KOPT-K1 (cell line): ENCODE data around the gene BTN1A1.
A peak's percentile ranks its signal among the peaks of the same experiment; 100 is the strongest.
"Not testable (repeated sequence)": the region's sequence is repeated elsewhere in the genome, so short reads cannot be mapped to it uniquely, and the experiment has no call there.

ENCODE experiments used
- H3K27ac ChIP-seq: fragments of 200-600 bp; sonication (generic); 2 replicates; pipeline ENCODE4 v1.5.1; 2016; ENCODE audit warnings: antibody characterized with exemption, mild to moderate bottlenecking, low read depth, low read length; ENCODE audit not compliant: poor library complexity, severe bottlenecking
- H3K36me3 ChIP-seq: fragments of 200-600 bp; sonication (generic); 2 replicates; pipeline ENCODE4 v1.5.1; 2017; ENCODE audit warnings: antibody characterized with exemption, mild to moderate bottlenecking, low read length, moderate library complexity; ENCODE audit not compliant: insufficient read depth
- H3K9me3 ChIP-seq: fragments of 200-600 bp; sonication (generic); 2 replicates; pipeline ENCODE4 v1.5.1; 2017; ENCODE audit warnings: antibody characterized with exemption, low read length, mild to moderate bottlenecking; ENCODE audit not compliant: insufficient read depth, poor library complexity, severe bottlenecking

Gene BTN1A1, protein sequence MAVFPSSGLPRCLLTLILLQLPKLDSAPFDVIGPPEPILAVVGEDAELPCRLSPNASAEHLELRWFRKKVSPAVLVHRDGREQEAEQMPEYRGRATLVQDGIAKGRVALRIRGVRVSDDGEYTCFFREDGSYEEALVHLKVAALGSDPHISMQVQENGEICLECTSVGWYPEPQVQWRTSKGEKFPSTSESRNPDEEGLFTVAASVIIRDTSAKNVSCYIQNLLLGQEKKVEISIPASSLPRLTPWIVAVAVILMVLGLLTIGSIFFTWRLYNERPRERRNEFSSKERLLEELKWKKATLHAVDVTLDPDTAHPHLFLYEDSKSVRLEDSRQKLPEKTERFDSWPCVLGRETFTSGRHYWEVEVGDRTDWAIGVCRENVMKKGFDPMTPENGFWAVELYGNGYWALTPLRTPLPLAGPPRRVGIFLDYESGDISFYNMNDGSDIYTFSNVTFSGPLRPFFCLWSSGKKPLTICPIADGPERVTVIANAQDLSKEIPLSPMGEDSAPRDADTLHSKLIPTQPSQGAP

DNA sequence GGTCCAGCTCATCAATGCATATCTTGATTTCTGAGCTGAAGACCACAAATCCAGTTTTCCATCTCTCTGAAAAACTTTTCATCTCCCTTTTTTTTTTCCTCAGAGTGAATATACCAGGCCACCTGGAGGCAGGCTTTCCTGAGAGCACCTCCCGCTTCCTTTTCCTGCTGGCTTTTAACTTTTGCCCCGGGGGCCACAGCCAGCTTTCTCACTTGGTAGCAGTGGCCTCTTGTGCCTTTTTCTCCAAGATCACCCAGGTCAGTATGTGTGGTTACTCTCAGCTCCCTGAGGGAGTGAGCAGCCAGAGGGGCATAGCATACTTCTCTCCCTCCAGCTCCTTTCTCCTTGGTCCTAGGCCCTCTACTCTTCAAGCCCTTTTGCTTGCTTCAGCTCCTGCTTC, at the start of gene BTN1A1:
BTN1A1 (plus strand) TSS at position 202 of the 400 bp plus-strand sequence. CDS start 984 bp downstream, outside the sequence.
- Histone ChIP-seq H3K27ac (no peak within 1 kb of the TSS), H3K9me3 (no peaks in the 10 kb centered on the region), H3K36me3 (no peaks in the 10 kb centered on the region)

DNA sequence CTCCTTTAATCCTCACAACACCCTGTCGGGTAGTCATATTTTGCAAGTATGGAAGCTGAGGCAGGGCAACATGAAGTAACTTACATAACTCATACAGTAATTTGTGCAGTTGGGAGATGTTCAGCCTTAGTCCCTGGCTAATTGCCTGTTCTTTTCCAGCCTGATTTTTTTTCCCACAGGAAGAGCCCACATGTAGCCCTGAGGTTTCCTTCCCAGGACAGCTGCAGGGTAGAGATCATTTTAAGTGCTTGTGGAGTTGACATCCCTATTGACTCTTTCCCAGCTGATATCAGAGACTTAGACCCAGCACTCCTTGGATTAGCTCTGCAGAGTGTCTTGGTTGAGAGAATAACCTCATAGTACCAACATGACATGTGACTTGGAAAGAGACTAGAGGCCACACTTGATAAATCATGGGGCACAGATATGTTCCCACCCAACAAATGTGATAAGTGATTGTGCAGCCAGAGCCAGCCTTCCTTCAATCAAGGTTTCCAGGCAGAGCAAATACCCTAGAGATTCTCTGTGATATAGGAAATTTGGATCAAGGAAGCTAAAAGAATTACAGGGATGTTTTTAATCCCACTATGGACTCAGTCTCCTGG, 47.4 kb upstream of the BTN1A1 start:
- H3K27ac ChIP-seq = no peak overlapping the region
- no peaks in the 10 kb centered on the region for H3K9me3 ChIP-seq
- peaks cover 34% of the 10 kb centered on the region for H3K36me3 ChIP-seq

DNA sequence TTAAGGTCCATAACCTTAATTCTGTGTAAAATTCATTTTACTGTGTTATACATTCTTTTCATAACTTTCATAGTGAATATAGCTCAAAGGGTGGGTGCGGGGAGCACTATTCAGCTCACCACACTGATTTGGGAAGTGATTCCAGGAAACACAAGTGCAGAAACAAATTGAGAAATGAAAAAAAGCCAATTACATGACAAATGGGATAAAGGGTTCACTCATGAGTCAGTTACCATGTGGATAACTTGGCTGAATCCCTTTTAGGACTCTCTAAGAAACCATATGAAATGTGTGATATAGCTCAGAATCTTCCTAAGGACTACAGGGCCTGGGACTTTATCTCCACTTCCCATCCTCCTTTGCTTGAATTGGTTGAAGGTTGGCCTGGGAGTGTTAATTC, 45.5 kb upstream of the BTN1A1 start:
- H3K9me3 ChIP-seq = no peaks in the 10 kb centered on the region
- H3K27ac ChIP-seq = no peak overlapping the region
- H3K36me3 ChIP-seq = peaks cover 30% of the 10 kb centered on the region

DNA sequence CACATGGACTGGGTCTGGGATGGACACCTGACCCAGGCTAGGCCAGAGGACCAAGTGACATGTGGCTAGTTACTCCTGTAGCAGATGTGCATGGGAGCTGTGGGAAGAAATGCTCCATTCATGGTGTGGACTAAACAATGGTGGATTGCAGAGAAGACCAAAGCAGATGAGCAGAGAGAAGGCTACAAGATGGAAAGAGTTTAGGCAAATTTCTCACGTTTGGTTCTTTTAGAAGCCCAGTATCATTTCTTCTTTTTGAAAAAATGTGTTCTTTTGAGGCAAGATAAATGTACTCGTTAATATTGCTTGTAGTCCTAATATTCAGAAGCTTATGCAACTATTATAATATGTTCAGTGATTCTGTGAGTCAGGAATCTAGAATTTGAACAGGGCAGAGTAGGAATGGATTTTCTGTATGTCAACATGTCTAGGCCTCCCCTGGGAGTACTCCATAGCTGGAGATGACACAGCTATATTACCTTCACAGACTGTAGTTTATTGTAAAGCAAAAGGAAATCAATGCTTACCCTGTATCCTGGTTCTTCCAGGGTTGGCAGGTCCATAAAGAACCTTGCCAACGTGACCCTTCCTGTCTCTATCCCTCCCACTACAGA, 44.6 kb upstream of the BTN1A1 start:
- peaks cover 32% of the 10 kb centered on the region for H3K36me3 ChIP-seq
- no peaks in the 10 kb centered on the region for H3K9me3 ChIP-seq
- H3K27ac ChIP-seq = no peak overlapping the region

DNA sequence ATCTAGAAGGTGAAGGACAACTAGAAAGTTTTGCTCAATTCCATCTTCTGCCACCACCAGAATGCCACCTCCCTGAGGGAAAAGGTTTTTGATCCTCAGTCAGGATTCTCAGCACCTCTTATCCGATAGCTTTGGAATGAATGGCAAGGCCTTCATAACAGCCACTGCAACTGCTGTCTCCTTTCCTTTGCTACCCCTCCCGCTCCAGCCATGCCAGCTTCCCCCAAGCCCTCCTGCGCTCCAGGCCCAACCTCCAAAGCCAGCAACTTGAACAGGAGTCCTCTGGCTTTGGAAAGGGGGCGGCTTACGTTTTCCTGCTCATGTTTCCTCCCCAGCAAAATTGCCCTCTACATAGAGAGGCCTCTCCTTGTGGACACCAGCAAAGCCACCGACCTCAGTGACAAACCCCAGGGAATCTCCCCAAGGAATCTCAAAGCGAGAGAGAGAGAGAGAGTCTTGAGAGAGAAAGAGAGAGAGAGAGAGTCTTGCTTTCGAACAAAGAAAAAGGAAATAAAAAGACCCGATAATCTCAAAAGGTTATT, 42.8 kb upstream of the BTN1A1 start:
- Histone ChIP-seq H3K9me3 (no peaks in the 10 kb centered on the region), H3K36me3 (peaks cover 30% of the 10 kb centered on the region), H3K27ac (peak overlapping the region; percentile 83)

DNA sequence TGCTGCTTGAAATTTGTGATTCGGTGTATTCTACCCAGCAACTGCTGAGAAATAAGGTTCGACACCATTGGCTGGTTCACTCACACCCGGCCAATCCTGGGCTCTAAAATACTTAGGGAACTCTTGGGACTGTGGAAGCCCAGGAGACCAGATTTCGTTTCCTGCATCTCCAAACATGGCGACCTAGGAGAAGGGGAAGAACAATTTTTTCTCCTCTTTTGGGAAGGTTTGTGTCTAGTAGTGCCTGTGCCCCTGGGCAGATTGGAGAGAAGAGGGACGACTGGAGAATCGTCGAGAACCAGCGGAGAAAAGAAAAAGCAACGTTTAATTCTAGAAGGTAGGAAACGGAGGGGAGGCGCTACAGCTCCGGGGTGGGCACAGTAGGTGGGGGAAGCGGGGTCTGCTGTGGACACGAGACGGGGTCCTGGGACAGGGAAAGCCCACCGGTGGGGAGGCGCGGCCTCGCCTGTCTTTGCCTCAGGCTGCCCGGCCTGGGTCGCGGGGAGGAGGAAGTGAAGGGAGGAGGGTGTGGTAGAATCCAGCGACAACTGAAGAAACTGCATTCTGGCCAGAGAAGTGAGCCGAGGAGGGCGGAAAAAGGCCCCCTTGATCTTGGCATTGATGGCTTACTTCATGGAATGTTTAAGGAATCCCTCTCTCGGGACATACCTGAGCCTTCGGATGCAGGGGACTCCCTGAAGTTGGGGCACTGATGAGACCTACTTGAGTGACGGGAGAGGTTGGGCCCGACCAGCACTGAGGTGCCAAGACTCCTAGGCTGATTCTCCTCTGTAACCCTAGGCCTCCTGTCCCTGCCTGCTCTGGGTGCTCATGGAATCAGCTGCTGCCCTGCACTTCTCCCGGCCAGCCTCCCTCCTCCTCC, 42.1 kb upstream of the BTN1A1 start, which contains the start of gene BTN2A1:
BTN2A1 (plus strand) TSS at position 150 of the 883 bp plus-strand sequence; CDS start at position 832, 682 bp downstream.
- H3K36me3 ChIP-seq = peaks cover 37% of the 10 kb centered on the region
- H3K27ac ChIP-seq = peak within 1 kb of the TSS; percentile 83
- H3K9me3 ChIP-seq = no peaks in the 10 kb centered on the region

DNA sequence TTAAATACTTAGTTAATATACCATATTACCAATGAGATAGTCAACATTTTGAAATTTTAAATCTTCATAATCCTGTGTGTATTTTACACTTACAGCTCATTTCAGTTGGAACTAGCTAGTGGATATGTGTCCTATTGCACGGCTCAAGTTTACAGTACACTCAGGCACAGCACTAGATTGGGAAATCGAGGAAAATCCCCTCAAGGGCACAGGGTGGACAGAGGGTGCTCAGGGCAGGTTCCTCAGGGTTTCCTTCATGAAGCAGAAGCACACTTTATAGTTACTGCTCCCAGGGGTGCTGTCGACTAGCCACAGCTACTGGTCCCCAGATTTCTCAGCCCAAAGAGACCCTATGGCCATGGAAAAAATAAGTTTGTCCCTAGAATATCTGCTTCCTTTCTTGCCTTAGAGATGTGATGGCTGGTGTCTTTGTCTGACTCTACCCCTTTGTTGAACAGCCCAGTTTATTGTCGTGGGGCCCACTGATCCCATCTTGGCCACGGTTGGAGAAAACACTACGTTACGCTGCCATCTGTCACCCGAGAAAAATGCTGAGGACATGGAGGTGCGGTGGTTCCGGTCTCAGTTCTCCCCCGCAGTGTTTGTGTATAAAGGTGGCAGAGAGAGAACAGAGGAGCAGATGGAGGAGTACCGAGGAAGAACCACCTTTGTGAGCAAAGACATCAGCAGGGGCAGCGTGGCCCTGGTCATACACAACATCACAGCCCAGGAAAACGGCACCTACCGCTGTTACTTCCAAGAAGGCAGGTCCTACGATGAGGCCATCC, 40.9 kb upstream of the BTN1A1 start:
- no peaks in the 10 kb centered on the region for H3K9me3 ChIP-seq
- H3K36me3 ChIP-seq = peaks cover 49% of the 10 kb centered on the region
- no peak overlapping the region for H3K27ac ChIP-seq

DNA sequence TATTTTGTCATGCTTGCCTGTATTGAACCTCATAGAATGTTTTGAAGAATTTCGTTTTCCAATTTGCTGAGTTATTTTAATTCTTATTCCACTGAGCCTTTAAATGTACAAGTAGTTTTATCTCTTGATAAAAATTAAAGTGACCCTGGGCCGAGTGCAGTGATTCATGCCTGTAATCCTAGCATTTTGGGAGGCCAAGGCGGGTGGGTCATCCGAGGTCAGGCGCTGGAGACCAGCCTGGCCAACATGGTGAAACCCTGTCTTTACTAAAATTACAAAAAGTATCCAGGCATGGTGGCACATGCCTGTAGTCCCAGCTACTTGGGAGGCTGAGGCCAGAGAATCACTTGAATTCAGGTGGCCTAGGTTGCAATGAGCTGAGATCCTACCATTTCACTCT, 38.8 kb upstream of the BTN1A1 start:
- H3K27ac ChIP-seq, H3K9me3 ChIP-seq: not testable (repeated sequence)
- H3K36me3 ChIP-seq = peaks cover 71% of the 10 kb centered on the region

DNA sequence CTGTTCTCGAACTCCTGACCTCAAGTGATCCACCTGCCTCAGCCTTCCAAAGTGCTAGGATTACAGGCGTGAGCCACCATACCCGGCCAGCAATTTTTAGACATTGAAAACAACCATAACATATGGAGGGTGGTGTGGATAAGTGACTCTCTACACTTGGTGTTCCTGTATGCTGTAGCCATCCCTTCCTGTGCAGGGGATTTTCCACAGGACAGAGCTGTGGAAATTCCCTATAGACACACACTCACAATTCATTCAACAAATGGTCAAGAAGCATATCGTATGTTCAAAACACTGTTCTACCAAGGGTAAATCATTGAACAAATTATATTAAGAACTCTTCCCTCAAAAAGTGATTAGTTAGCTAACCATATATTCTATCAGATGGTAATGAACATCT, 36.1 kb upstream of the BTN1A1 start:
- peaks cover 96% of the 10 kb centered on the region for H3K36me3 ChIP-seq
- H3K27ac ChIP-seq = no peak overlapping the region
- no peaks in the 10 kb centered on the region for H3K9me3 ChIP-seq

DNA sequence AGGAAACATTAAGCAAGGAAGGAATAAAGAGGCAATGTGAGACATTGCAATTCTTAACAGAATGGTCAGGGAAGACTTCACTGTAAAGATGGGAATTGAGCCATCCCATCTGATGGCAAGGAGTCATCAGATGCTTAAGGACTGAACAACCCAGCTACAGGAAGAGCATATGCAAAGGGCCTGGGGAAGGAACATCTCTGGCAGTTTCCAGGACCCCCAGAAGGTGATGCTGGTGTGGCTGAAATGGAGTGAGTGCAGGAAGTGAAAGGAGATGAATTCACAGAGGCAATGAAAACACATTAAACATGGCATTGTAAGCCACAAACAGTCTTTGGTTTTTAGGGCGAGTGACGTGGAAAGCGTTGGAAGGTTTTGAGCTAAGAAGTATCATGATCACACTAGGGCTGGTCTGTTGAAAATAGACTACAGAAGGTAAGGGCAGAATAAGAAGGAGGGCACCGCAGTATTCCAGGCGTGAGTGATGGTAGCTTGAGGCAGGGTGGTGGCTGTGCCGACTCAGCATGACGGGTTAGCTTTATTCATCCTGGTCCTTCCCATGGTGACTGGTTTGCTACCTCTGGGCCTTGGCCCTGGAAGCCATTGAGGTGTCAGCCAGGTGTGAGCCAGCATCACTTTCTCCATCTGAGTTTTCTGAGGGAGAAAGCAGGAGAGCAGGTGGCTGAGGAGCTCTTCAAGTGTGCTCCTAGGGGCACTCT, 35.5 kb upstream of the BTN1A1 start:
- Histone ChIP-seq H3K27ac (no peak overlapping the region), H3K9me3 (no peaks in the 10 kb centered on the region), H3K36me3 (peaks cover 95% of the 10 kb centered on the region)

DNA sequence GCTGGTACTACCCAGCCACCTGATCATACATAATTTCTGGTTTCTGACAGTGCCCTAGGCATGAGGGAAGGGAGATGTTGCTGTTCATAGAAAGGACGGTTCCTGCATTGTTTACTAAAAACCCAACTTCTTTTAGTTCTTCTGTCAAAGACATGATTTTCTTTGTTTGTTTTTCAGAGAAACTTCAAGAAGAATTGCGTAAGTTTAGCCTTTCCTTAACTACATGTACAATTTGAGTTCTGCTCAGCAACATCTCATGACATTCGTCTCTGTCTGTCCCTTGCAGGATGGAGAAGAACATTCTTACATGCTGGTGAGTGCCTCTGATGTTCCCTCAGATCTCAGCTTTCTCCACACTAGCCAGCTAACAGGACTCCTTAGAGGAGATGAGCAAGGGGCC, 34.3 kb upstream of the BTN1A1 start:
- Histone ChIP-seq H3K27ac (no peak overlapping the region), H3K36me3 (peaks cover 88% of the 10 kb centered on the region)

DNA sequence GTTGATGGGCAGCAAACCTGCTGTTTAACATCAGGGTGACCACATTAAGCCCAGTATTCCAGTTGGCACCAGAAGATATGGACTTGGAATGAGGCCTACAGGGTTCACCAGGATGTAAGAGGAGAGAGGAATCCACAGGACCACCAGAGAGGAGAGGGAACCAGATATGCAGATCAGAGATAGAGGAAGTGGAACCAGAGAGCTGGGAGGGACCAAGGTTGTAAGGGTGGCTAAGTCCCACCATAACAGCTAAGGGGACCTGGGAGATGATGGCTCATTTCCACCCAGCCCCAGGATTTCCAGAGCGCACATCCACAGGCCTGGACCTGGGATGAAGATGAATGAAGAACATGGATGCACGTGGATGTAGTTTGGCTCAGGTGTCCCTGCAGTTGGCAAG, 31.3 kb upstream of the BTN1A1 start:
- Histone ChIP-seq H3K36me3 (peaks cover 61% of the 10 kb centered on the region), H3K9me3 (peaks cover 17% of the 10 kb centered on the region), H3K27ac (no peak overlapping the region)

More for the DNA sequence above, 34.3 kb upstream of the BTN1A1 start:
- H3K9me3 ChIP-seq = no peaks in the 10 kb centered on the region

DNA sequence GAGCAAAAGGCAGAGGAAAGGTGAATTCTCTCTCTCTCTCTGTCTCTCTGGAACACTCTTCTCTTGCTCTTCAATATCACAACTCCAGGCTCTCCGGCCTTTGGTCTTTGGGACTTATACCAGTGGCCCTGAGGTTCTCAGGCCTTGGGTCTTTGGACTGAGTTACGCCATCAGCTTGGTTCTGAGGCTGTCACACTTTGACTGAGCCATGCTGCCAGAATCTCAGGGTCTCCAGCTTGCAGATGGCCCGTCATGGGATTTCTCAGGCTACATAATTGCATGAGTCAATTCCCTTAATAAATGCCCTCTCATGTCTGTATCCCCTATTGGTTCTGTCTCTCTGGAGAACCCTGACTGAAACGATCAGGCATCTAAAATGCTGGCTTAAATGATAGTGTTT, 29.5 kb upstream of the BTN1A1 start:
- peaks cover 43% of the 10 kb centered on the region for H3K36me3 ChIP-seq
- no peak overlapping the region for H3K27ac ChIP-seq
- peaks cover 17% of the 10 kb centered on the region for H3K9me3 ChIP-seq
